ENCODE results near the gene WARS2. TPM values are rescaled to one million over a fixed set of nuclear protein-coding genes. Genes with fewer than 3 reads are reported as not detected.

The WARS2 gene
- total RNA-seq, 1 donor from 2014 or later, result 9.5 TPM

GRCh38 chr1:119011706-119012105 is 128.7 kb downstream of the WARS2 start:
- no peak for DNase-seq
- no peak for TF ChIP-seq CTCF (IDR thresholded peaks at IDR 0.05; ENCODE audit: borderline replicate concordance)
- H3K27me3 ChIP-seq (ENCODE audit: low read depth), result peaks cover 39% of the 10 kb centered on the region
- no peaks in the 10 kb centered on the region for H3K9me3 ChIP-seq (replicated peaks)
- H3K4me3 ChIP-seq, result no peak overlapping the region
- peaks cover 25% of the 10 kb centered on the region for H3K4me1 ChIP-seq
- intact Hi-C loops (cut with micrococcal nuclease), result no loop called here
- no peaks in the 10 kb centered on the region for H3K36me3 ChIP-seq
- H3K27ac ChIP-seq (replicated peaks), result no peak overlapping the region

GRCh38 chr1:119011116-119011515 is 129.3 kb downstream of the WARS2 start:
- Histone ChIP-seq H3K27me3 (ENCODE audit: low read depth) (peaks cover 45% of the 10 kb centered on the region), H3K4me3 (no peak overlapping the region), H3K36me3 (no peaks in the 10 kb centered on the region), H3K27ac (replicated peaks) (no peak overlapping the region), H3K4me1 (peaks cover 30% of the 10 kb centered on the region), H3K9me3 (replicated peaks) (no peaks in the 10 kb centered on the region)
- TF ChIP-seq CTCF (IDR thresholded peaks at IDR 0.05; ENCODE audit: borderline replicate concordance), result no peak
- intact Hi-C loops (cut with micrococcal nuclease), result no loop called here
- no peak for DNase-seq

GRCh38 chr1:119010201-119010600 is 130.3 kb downstream of the WARS2 start:
- H3K9me3 ChIP-seq (replicated peaks), result no peaks in the 10 kb centered on the region
- H3K36me3 ChIP-seq, result no peaks in the 10 kb centered on the region
- intact Hi-C loops (cut with micrococcal nuclease), result no loop called here
- H3K27me3 ChIP-seq (ENCODE audit: low read depth), result peaks cover 54% of the 10 kb centered on the region
- no peak overlapping the region for H3K4me3 ChIP-seq
- H3K4me1 ChIP-seq, result peaks cover 30% of the 10 kb centered on the region
- no peak overlapping the region for H3K27ac ChIP-seq (replicated peaks)
- TF ChIP-seq CTCF (IDR thresholded peaks at IDR 0.05; ENCODE audit: borderline replicate concordance), result no peak
- no peak for DNase-seq

- Histone ChIP-seq H3K9me3 (replicated peaks) (no peaks in the 10 kb centered on the region), H3K27ac (replicated peaks) (no peak overlapping the region), H3K27me3 (ENCODE audit: low read depth) (peaks cover 64% of the 10 kb centered on the region), H3K36me3 (no peaks in the 10 kb centered on the region), H3K4me3 (no peak overlapping the region), H3K4me1 (peaks cover 30% of the 10 kb centered on the region)
- no peak for TF ChIP-seq CTCF (IDR thresholded peaks at IDR 0.05; ENCODE audit: borderline replicate concordance)
- intact Hi-C loops (cut with micrococcal nuclease), result no loop called here
- DNase-seq, result no peak
Measured at GRCh38 chr1:119009312-119009655, 131.2 kb downstream of the WARS2 start.

- H3K27me3 ChIP-seq (ENCODE audit: low read depth), result peaks cover 69% of the 10 kb centered on the region
- intact Hi-C loops (cut with micrococcal nuclease), result no loop called here
- H3K9me3 ChIP-seq (replicated peaks), result no peaks in the 10 kb centered on the region
- H3K27ac ChIP-seq (replicated peaks), result no peak overlapping the region
- H3K4me3 ChIP-seq, result peak overlapping the region; percentile 61
- no peaks in the 10 kb centered on the region for H3K36me3 ChIP-seq
- peak; percentile 71 for TF ChIP-seq CTCF (IDR thresholded peaks at IDR 0.05; ENCODE audit: borderline replicate concordance)
- no peak for DNase-seq
- H3K4me1 ChIP-seq, result peaks cover 30% of the 10 kb centered on the region
Measured at GRCh38 chr1:119008483-119009311, 131.8 kb downstream of the WARS2 start.
